Kidney (tissue), 14 donors: ENCODE measurements around the gene EHHADH. TPM values are rescaled to one million over a fixed set of nuclear protein-coding genes. Genes with fewer than 3 reads are reported as not detected.

ENCODE experiments used
- DNase-seq, 5 donors: peaks; one replicate each; pipeline ENCODE4 v3.0.0-alpha.2; 2013 to 2020
- FAIRE-seq: peaks from 2 replicates; lab custom pipeline; 2012; peaks lifted over from hg19 to GRCh38; lab: Jason Lieb, UNC
- H3K27ac ChIP-seq, 2 donors: one replicate each; pipeline ENCODE4 v1.7.0; 2013; ENCODE audit warnings: low read depth in 2 of 2, low read length in 2 of 2, inconsistent platforms in 1 of 2
- H3K27me3 ChIP-seq: one replicate; pipeline ENCODE4 v1.7.1; 2013; ENCODE audit warnings: low read length, inconsistent platforms; ENCODE audit not compliant: control insufficient read depth, insufficient read depth
- H3K36me3 ChIP-seq, 3 donors: one replicate each; pipeline versions ENCODE4 v1.7.0 to v1.7.1; 2013; ENCODE audit warnings: low read length in 3 of 3, control low read depth in 1 of 3, inconsistent platforms in 1 of 3; ENCODE audit not compliant: insufficient read depth in 3 of 3, control insufficient read depth in 2 of 3
- H3K4me1 ChIP-seq, 3 donors: one replicate each; pipeline versions ENCODE4 v1.7.0 to v1.7.1; 2013; ENCODE audit warnings: low read length in 3 of 3, inconsistent platforms in 1 of 3, low read depth in 1 of 3; ENCODE audit not compliant: control insufficient read depth in 2 of 3, insufficient read depth in 2 of 3
- H3K4me3 ChIP-seq, 3 donors: one replicate each; pipeline versions ENCODE4 v1.7.0 to v1.8.1; 2013; ENCODE audit warnings: low read length in 3 of 3, control low read depth in 1 of 3, inconsistent platforms in 1 of 3
- H3K9ac ChIP-seq, 3 donors: one replicate each; pipeline versions ENCODE4 v1.7.0 to v1.7.1; 2013; ENCODE audit warnings: low read length in 3 of 3, control low read depth in 1 of 3, inconsistent platforms in 1 of 3
- H3K9me3 ChIP-seq, 3 donors: one replicate each; pipeline versions ENCODE4 v1.7.0 to v1.7.1; 2013; ENCODE audit warnings: low read length in 3 of 3, control low read depth in 1 of 3, inconsistent platforms in 1 of 3; ENCODE audit not compliant: control insufficient read depth in 2 of 3, insufficient read depth in 1 of 3
- CTCF ChIP-seq: IDR thresholded peaks from 3 replicates; pipeline ENCODE4 v1.5.1; 2012; ENCODE audit warnings: mild to moderate bottlenecking, moderate library complexity, borderline replicate concordance; ENCODE audit not compliant: insufficient read depth; ENCODE audit errors: extremely low read depth
- intact Hi-C: fragments of 100-400 bp; cut with DNase I; formaldehyde crosslinking; loops from one replicate; pipeline ENCODE4 v1.11.1; 2022
- polyA plus RNA-seq: library from polyadenylated mRNA; stranded (reverse); fragments of 350-450 nt; fragmentation: Illumina TruSeq; extraction: RNeasy Lipid Tissue Mini Kit (QIAGEN cat#74804); gene quantifications from one replicate; pipeline ENCODE4 v1.2.3, GENCODE V29; 2014; ENCODE audit warnings: low read depth, low replicate concordance; ENCODE audit not compliant: insufficient read depth
- total RNA-seq: library from RNA; stranded (reverse); fragmentation: NEBNext Ultra II Directional; extraction: Animal tissue kit (Norgen Biotek cat#: 25700); gene quantifications from one replicate; pipeline ENCODE4 v1.2.1, GENCODE V29; 2021
- donor health status: control.
- donor health status: control.
- donor health status: control.
- donor health status: control.
- donor health status: control.
- donor health status: DM: yes; HTN: yes; CAD: no.
- donor health status: Normal renal cell carcinoma (clear cell type).

EHHADH gene
- total and polyA plus RNA-seq, 2 donors from 2014 or later, result 27.9 to 60.9 TPM

DNA sequence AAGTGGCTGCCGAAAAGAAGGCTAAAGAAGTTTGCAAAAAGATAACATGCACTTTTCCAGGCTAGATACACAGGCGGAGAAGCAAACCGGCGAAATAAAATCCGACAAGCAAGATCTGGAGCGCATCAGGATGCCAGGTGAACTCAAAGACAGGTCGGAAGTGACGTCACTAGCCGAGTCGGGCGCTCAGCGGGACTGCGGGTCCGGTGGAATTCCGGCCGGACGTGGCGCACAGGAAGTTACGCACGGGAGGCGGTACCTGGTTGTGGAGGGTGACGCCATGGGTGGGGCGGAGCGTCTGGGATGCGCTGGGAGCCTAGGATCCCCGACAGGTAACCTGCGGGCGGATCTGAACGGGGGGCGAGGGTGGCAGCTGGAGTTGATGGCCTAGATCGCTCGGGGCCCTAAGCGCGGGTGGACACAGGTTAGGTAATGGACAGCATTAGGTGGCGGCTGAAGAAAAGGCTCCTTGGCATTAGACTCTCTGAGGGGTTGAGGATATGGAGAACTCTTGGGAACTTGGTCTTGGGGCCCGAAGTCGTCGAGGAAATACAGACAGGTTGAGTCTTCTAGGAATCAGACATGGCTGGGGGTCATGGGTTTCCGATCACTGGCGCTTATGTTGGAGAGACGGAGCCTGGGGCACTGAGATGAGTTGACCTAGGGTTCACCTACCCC, 29.0 kb upstream of the EHHADH start:
- peaks cover 5 to 12% (median 5%) of the 10 kb centered on the region in 3 donors for H3K4me1 ChIP-seq
- DNase-seq (peak; percentile 98 to 99 (median 99)), FAIRE-seq (peak; percentile 51)
- no peaks in the 10 kb centered on the region for H3K27me3 ChIP-seq
- H3K9me3 ChIP-seq, result no peaks in the 10 kb centered on the region
- H3K9ac ChIP-seq, result peak overlapping the region; percentile 62 to 100 (median 63)
- H3K4me3 ChIP-seq, result peak overlapping the region; percentile 94 to 100 (median 99)
- no peak for TF ChIP-seq CTCF
- intact Hi-C loops, result no loop called here
- H3K36me3 ChIP-seq, result no peaks in the 10 kb centered on the region
- peak overlapping the region; percentile 30 to 59 for H3K27ac ChIP-seq

- no peak overlapping the region for H3K9ac ChIP-seq
- DNase-seq (peak in 2 of 5 donors; percentile 61), FAIRE-seq (no peak)
- H3K9me3 ChIP-seq, result no peaks in the 10 kb centered on the region
- H3K4me1 ChIP-seq, result peaks cover 5 to 12% (median 5%) of the 10 kb centered on the region in 3 donors
- peak; percentile 49 for TF ChIP-seq CTCF
- H3K4me3 ChIP-seq, result no peak overlapping the region
- intact Hi-C loops, result no loop called here
- no peak overlapping the region for H3K27ac ChIP-seq
- H3K36me3 ChIP-seq, result no peaks in the 10 kb centered on the region
- no peaks in the 10 kb centered on the region for H3K27me3 ChIP-seq
These were observed 26.9 kb upstream of the EHHADH start for GRCh38 chr3:185280572-185281365.

- H3K27ac ChIP-seq, result no peak overlapping the region
- H3K36me3 ChIP-seq, result no peaks in the 10 kb centered on the region
- no peak overlapping the region for H3K9ac ChIP-seq
- H3K4me1 ChIP-seq, result peaks cover 5 to 12% (median 5%) of the 10 kb centered on the region in 3 donors
- FAIRE-seq, result no peak
- no peak for TF ChIP-seq CTCF
- DNase-seq, result no peak
- H3K27me3 ChIP-seq, result no peaks in the 10 kb centered on the region
- H3K9me3 ChIP-seq, result no peaks in the 10 kb centered on the region
- intact Hi-C loops, result no loop called here
- no peak overlapping the region for H3K4me3 ChIP-seq
These were observed 25.8 kb upstream of the EHHADH start for GRCh38 chr3:185279587-185280138.
